IMR-90 (cell line): ENCODE results near the gene MEGF11.

ENCODE experiments used
- CEBPB ChIP-seq: IDR thresholded peaks from 2 replicates; pipeline ENCODE4 v1.6.1; 2012; ENCODE audit warnings: low read depth, low read length, improper control_type of control experiment
- CHD1 ChIP-seq: IDR thresholded peaks from 2 replicates; pipeline ENCODE4 v1.6.1; 2012; ENCODE audit warnings: low read depth, low read length, improper control_type of control experiment
- CTCF ChIP-seq: conservative IDR thresholded peaks from 2 replicates; pipeline ENCODE4 v1.5.1; 2012; ENCODE audit warnings: mild to moderate bottlenecking, low read depth, low read length, improper control_type of control experiment
- ELK1 ChIP-seq: fragments of 150-350 bp; IDR thresholded peaks from 2 replicates; pipeline ENCODE4 v1.6.1; 2016; ENCODE audit warnings: low read depth, mild to moderate bottlenecking, low read length, moderate library complexity, borderline replicate concordance
- FOS ChIP-seq: fragments of 150-350 bp; IDR thresholded peaks from 2 replicates; pipeline ENCODE4 v1.6.1; 2016; ENCODE audit warnings: low read depth, low read length
- MAFK ChIP-seq: IDR thresholded peaks from 2 replicates; pipeline ENCODE4 v1.6.1; 2012; ENCODE audit warnings: low read depth, low read length, improper control_type of control experiment
- MAZ ChIP-seq: IDR thresholded peaks from 2 replicates; pipeline ENCODE4 v1.6.1; 2012; ENCODE audit warnings: low read depth, mild to moderate bottlenecking, low read length, improper control_type of control experiment, moderate library complexity, borderline replicate concordance
- POLR2A ChIP-seq: IDR thresholded peaks from 2 replicates; pipeline ENCODE4 v1.6.1; 2012; ENCODE audit warnings: mild to moderate bottlenecking, low read depth, low read length
- RAD21 ChIP-seq: IDR thresholded peaks from 2 replicates; pipeline ENCODE4 v1.6.1; 2012; ENCODE audit warnings: low read length, improper control_type of control experiment
- SMC3 ChIP-seq: fragments of 150-350 bp; IDR thresholded peaks from 2 replicates; pipeline ENCODE4 v1.6.1; 2016; ENCODE audit warnings: low read depth, mild to moderate bottlenecking, antibody characterized with exemption, low read length, moderate library complexity

- TF ChIP-seq MAFK (no peak), CTCF (no peak), SMC3 (no peak), POLR2A (no peak), ELK1 (no peak), CEBPB (no peak), MAZ (no peak), FOS (no peak), CHD1 (no peak), RAD21 (no peak)
Observed at GRCh38 chr15:66131831-66132230, 121.7 kb downstream of the MEGF11 start.
